Measurements from ENCODE around the gene MORN1. TPM values are rescaled to one million over a fixed set of nuclear protein-coding genes. Genes with fewer than 3 reads are reported as not detected.

Gene MORN1
- total RNA-seq, 1 experiment from 2014 or later, result 6.2 TPM

DNA sequence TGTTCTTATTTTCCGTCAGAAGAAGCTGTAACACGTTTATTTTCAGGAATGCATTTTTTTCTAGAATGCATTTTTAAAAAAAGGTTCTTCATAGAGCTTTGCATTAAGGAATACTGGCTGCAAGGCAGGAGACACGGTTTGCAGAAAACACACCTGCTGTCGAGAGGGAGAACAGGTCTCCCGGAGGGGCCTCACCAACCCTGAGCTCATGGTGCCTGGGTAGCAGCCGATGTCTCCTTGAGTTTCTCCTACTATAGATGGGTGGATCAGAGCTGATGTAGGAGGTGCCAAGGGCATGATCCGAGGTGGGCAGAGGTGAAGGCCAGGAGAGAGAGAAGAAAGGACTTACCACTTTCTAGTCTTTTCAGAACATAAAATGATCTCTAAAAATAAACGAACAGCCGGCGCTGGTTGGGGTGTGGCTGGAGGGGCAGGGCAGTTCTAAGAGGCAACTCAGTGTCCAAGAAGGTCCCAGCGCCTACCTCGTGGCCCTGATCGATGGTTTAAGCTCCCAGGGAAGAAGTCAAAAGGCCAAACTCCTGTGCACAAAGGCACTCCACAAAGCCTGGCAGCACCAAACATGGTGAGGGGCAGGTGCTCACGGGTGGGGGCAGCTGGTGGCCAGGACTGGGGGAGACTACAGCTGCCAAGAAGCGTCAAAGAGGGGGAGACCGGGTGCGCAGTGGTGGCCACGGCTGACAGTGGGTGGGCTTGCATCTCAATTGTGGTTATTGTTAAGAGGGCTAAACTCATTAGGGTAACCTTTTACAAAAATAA, 12.2 kb downstream of the MORN1 start:
- Histone ChIP-seq H3K9ac (ENCODE audit: low read length) (no peak overlapping the region), H3K9me2 (replicated peaks; ENCODE audit: insufficient read depth, low read length) (no peaks in the 10 kb centered on the region)

DNA sequence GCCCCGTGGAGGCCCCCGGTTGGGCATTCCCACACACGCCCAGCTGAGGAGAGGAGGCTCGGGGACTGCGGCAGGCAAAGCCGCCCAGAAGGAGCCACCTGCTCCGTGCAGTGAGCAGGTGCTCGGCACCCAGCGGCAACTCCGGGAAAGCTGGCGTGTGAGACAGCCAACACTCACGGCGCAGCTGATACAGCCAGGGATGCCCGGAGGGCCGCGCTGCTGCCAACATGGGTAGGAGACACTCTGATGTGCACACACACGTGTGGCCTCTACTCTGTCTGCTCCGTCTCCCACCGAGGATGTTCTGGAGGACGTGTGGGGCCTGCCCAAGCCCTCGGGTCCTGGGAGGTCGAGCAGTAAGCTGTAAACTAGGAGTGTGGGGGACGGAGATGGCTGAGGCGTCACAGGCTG, 12.9 kb downstream of the MORN1 start:
- Histone ChIP-seq H3K4me2 (ENCODE audit: low read depth, low read length, poor library complexity, severe bottlenecking) (no peak overlapping the region), H3K9me3 (ENCODE audit: low read length) (no peaks in the 10 kb centered on the region), H3K4me3 (ENCODE audit: low read length) (no peak overlapping the region), H3K9me2 (replicated peaks; ENCODE audit: insufficient read depth, low read length) (no peaks in the 10 kb centered on the region), H3K79me2 (ENCODE audit: low read length) (no peaks in the 10 kb centered on the region), H4K20me1 (ENCODE audit: insufficient read depth, low read depth, low read length) (peaks cover 12% of the 10 kb centered on the region; the same call in 1 of the 2 replicates), H3K27me3 (ENCODE audit: low read length) (no peaks in the 10 kb centered on the region), H3K9ac (ENCODE audit: low read length) (no peak overlapping the region), H3K27ac (ENCODE audit: low read length) (no peak overlapping the region), H3K4me1 (ENCODE audit: low read length) (peaks cover 12% of the 10 kb centered on the region), H3K36me3 (ENCODE audit: insufficient read depth, low read length) (no peaks in the 10 kb centered on the region), H2AFZ (ENCODE audit: low read length) (no peak overlapping the region)
- no peak for DNase-seq

More for the DNA sequence above, 12.2 kb downstream of the MORN1 start:
- Histone ChIP-seq H3K79me2 (ENCODE audit: low read length) (no peaks in the 10 kb centered on the region), H3K4me1 (ENCODE audit: low read length) (peaks cover 11% of the 10 kb centered on the region), H3K9me3 (ENCODE audit: low read length) (no peaks in the 10 kb centered on the region), H3K4me3 (ENCODE audit: low read length) (no peak overlapping the region), H3K36me3 (ENCODE audit: insufficient read depth, low read length) (no peaks in the 10 kb centered on the region), H3K27me3 (ENCODE audit: low read length) (no peaks in the 10 kb centered on the region), H4K20me1 (ENCODE audit: insufficient read depth, low read depth, low read length) (peaks cover 12% of the 10 kb centered on the region; the same call in 1 of the 2 replicates), H3K4me2 (ENCODE audit: low read depth, low read length, poor library complexity, severe bottlenecking) (no peak overlapping the region), H3K27ac (ENCODE audit: low read length) (no peak overlapping the region), H2AFZ (ENCODE audit: low read length) (no peak overlapping the region)
- no peak for DNase-seq

DNA sequence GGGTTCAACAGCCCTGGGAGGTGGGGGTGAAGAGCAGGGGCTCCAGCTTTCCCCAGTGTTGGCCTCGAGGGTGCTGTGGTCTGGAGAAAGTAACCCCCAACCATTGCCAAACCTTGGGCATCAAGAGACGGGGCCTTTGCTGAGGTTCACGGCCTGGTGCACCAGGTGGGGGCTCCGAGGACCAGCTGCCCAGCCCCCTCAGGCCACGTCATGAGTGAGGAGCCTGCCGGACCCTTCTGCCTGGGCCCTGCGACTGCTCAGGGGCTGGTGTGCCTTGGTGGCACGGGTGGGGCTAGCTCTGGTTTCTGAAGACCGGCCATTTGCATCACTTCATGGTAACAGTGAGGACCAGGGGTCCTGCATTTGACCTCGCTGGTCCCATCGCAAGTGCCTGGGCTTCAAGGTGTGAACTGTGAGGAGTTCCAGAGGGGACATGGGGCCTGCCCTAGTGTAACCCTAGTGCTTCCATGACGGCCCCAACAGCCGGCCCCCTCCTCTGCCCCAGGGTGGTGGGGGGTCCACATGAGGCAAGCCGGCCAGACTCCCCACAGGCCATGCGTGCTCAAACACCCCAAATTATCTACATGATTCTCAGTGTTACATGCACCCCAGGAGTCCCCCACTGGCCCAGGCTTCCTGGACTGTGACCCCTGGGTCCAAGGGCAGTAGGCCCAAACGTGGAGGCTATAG, 13.5 kb downstream of the MORN1 start:
- DNase-seq, result no peak
- Histone ChIP-seq H3K9me3 (ENCODE audit: low read length) (no peaks in the 10 kb centered on the region), H3K27me3 (ENCODE audit: low read length) (no peaks in the 10 kb centered on the region), H3K9me2 (replicated peaks; ENCODE audit: insufficient read depth, low read length) (no peaks in the 10 kb centered on the region), H3K4me3 (ENCODE audit: low read length) (no peak overlapping the region), H2AFZ (ENCODE audit: low read length) (no peak overlapping the region), H3K36me3 (ENCODE audit: insufficient read depth, low read length) (no peaks in the 10 kb centered on the region), H3K27ac (ENCODE audit: low read length) (no peak overlapping the region), H3K4me1 (ENCODE audit: low read length) (peaks cover 12% of the 10 kb centered on the region), H3K79me2 (ENCODE audit: low read length) (no peaks in the 10 kb centered on the region), H3K9ac (ENCODE audit: low read length) (no peak overlapping the region), H4K20me1 (ENCODE audit: insufficient read depth, low read depth, low read length) (peaks cover 12% of the 10 kb centered on the region; the same call in 1 of the 2 replicates), H3K4me2 (ENCODE audit: low read depth, low read length, poor library complexity, severe bottlenecking) (no peak overlapping the region)

- H3K27me3 ChIP-seq (ENCODE audit: low read length), result no peaks in the 10 kb centered on the region
- no peaks in the 10 kb centered on the region for H3K9me3 ChIP-seq (ENCODE audit: low read length)
- no peaks in the 10 kb centered on the region for H3K9me2 ChIP-seq (replicated peaks; ENCODE audit: insufficient read depth, low read length)
- H3K4me2 ChIP-seq (ENCODE audit: low read depth, low read length, poor library complexity, severe bottlenecking), result no peak overlapping the region
- no peaks in the 10 kb centered on the region for H3K79me2 ChIP-seq (ENCODE audit: low read length)
- no peak overlapping the region for H3K27ac ChIP-seq (ENCODE audit: low read length)
- H3K9ac ChIP-seq (ENCODE audit: low read length), result no peak overlapping the region
- no peak for DNase-seq
- peaks cover 12% of the 10 kb centered on the region; the same call in 1 of the 2 replicates for H4K20me1 ChIP-seq (ENCODE audit: insufficient read depth, low read depth, low read length)
- H2AFZ ChIP-seq (ENCODE audit: low read length), result no peak overlapping the region
- H3K36me3 ChIP-seq (ENCODE audit: insufficient read depth, low read length), result no peaks in the 10 kb centered on the region
- no peak overlapping the region for H3K4me3 ChIP-seq (ENCODE audit: low read length)
- H3K4me1 ChIP-seq (ENCODE audit: low read length), result peaks cover 12% of the 10 kb centered on the region
Measured at GRCh38 chr1:2376931-2377672, 14.3 kb downstream of the MORN1 start.

DNA sequence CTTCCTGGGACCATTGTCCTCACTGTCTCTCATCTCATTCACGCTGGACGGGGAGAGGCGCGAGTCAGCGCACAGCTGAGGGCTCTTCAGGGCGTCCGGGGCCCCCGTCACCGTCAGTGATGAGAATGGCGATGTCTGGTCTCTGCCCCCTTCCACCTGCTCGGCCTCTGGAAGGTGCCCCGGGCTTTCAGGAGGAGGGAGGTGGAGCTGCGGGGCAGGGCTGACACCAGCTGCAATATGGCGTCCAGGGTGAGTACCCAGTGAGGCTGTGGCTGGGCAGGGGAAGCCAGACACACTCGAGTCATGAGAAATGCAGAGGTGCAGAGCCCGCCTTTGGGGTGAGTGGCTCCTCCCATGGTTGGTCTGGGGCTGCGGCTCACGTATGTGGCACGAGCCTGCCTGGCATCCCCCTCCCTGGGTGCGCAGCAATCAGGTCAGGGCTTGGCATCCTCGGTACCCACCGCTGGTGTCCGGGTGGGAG, 15.1 kb downstream of the MORN1 start:
- Histone ChIP-seq H3K36me3 (ENCODE audit: insufficient read depth, low read length) (no peaks in the 10 kb centered on the region), H3K9ac (ENCODE audit: low read length) (no peak overlapping the region), H3K9me2 (replicated peaks; ENCODE audit: insufficient read depth, low read length) (no peaks in the 10 kb centered on the region), H3K27me3 (ENCODE audit: low read length) (no peaks in the 10 kb centered on the region), H4K20me1 (ENCODE audit: insufficient read depth, low read depth, low read length) (peaks cover 8% of the 10 kb centered on the region; the same call in 1 of the 2 replicates), H3K27ac (ENCODE audit: low read length) (no peak overlapping the region), H3K79me2 (ENCODE audit: low read length) (no peaks in the 10 kb centered on the region), H3K4me1 (ENCODE audit: low read length) (peaks cover 12% of the 10 kb centered on the region), H3K4me2 (ENCODE audit: low read depth, low read length, poor library complexity, severe bottlenecking) (no peak overlapping the region), H3K4me3 (ENCODE audit: low read length) (no peak overlapping the region), H3K9me3 (ENCODE audit: low read length) (no peaks in the 10 kb centered on the region), H2AFZ (ENCODE audit: low read length) (no peak overlapping the region)
- no peak for DNase-seq

- Histone ChIP-seq H3K36me3 (ENCODE audit: insufficient read depth, low read length) (no peaks in the 10 kb centered on the region), H3K79me2 (ENCODE audit: low read length) (no peaks in the 10 kb centered on the region), H3K27ac (ENCODE audit: low read length) (no peak overlapping the region), H2AFZ (ENCODE audit: low read length) (no peak overlapping the region), H3K9ac (ENCODE audit: low read length) (no peak overlapping the region), H4K20me1 (ENCODE audit: insufficient read depth, low read depth, low read length) (peaks cover 4% of the 10 kb centered on the region; the same call in 1 of the 2 replicates), H3K4me3 (ENCODE audit: low read length) (no peak overlapping the region), H3K4me2 (ENCODE audit: low read depth, low read length, poor library complexity, severe bottlenecking) (no peak overlapping the region), H3K27me3 (ENCODE audit: low read length) (no peaks in the 10 kb centered on the region), H3K9me3 (ENCODE audit: low read length) (no peaks in the 10 kb centered on the region), H3K9me2 (replicated peaks; ENCODE audit: insufficient read depth, low read length) (no peaks in the 10 kb centered on the region), H3K4me1 (ENCODE audit: low read length) (peaks cover 12% of the 10 kb centered on the region)
- no peak for DNase-seq
Measured at GRCh38 chr1:2375923-2376260, 15.5 kb downstream of the MORN1 start.

DNA sequence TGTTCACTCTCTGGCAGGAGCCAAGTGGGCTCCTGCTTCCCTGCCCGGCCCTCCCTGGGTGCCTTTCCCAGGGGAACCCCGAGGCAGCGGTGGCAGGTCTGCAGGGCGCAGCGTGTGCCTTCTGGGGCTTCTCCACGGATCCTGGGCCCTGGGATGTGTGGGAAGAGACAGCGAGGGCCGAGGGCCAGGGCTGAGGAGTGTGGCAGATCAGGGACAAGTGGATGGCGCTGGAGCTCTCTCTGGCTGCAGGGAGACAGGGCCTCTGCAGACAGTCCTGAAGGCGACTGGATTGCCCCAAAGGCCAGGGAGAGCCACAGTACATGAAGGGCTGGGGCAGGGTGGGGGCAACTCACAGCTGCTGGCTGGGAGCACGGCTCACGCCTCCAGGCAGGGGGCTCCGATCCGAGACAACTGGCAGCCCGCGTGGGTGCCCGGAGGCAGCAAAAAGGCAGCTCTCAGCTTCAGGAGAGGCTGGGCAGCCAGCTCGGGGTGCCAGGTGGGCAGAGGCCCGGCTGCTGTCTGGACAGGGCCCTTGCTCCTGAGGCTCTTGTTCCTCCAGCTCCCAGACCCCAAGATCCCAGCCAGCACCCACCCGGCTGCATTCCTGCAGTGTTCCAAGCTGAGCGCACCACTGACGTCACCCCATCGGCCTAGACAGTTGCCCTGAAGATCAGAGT, 16.0 kb downstream of the MORN1 start:
- no peaks in the 10 kb centered on the region for H3K36me3 ChIP-seq (ENCODE audit: insufficient read depth, low read length)
- H2AFZ ChIP-seq (ENCODE audit: low read length), result no peak overlapping the region
- peaks cover 12% of the 10 kb centered on the region for H3K4me1 ChIP-seq (ENCODE audit: low read length)
- no peaks in the 10 kb centered on the region for H3K9me2 ChIP-seq (replicated peaks; ENCODE audit: insufficient read depth, low read length)
- no peaks in the 10 kb centered on the region for H3K79me2 ChIP-seq (ENCODE audit: low read length)
- DNase-seq, result no peak
- peaks cover 4% of the 10 kb centered on the region; the same call in 1 of the 2 replicates for H4K20me1 ChIP-seq (ENCODE audit: insufficient read depth, low read depth, low read length)
- no peaks in the 10 kb centered on the region for H3K9me3 ChIP-seq (ENCODE audit: low read length)
- no peak overlapping the region for H3K9ac ChIP-seq (ENCODE audit: low read length)
- H3K27ac ChIP-seq (ENCODE audit: low read length), result no peak overlapping the region
- no peak overlapping the region for H3K4me2 ChIP-seq (ENCODE audit: low read depth, low read length, poor library complexity, severe bottlenecking)
- no peaks in the 10 kb centered on the region for H3K27me3 ChIP-seq (ENCODE audit: low read length)
- no peak overlapping the region for H3K4me3 ChIP-seq (ENCODE audit: low read length)

Measured in Karpas-422 (cell line).